ENCODE data around the gene ZNF524. TPM values are rescaled to one million over a fixed set of nuclear protein-coding genes. Genes with fewer than 3 reads are reported as not detected.

Gene ZNF524, protein sequence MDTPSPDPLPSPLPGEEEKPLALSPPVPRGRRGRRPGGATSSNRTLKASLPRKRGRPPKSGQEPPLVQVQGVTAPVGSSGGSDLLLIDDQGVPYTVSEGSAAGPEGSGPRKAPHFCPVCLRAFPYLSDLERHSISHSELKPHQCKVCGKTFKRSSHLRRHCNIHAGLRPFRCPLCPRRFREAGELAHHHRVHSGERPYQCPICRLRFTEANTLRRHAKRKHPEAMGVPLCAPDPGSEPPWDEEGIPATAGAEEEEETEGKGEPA
- 17.9 and 21.6 TPM in 2 replicates for total RNA-seq

DNA sequence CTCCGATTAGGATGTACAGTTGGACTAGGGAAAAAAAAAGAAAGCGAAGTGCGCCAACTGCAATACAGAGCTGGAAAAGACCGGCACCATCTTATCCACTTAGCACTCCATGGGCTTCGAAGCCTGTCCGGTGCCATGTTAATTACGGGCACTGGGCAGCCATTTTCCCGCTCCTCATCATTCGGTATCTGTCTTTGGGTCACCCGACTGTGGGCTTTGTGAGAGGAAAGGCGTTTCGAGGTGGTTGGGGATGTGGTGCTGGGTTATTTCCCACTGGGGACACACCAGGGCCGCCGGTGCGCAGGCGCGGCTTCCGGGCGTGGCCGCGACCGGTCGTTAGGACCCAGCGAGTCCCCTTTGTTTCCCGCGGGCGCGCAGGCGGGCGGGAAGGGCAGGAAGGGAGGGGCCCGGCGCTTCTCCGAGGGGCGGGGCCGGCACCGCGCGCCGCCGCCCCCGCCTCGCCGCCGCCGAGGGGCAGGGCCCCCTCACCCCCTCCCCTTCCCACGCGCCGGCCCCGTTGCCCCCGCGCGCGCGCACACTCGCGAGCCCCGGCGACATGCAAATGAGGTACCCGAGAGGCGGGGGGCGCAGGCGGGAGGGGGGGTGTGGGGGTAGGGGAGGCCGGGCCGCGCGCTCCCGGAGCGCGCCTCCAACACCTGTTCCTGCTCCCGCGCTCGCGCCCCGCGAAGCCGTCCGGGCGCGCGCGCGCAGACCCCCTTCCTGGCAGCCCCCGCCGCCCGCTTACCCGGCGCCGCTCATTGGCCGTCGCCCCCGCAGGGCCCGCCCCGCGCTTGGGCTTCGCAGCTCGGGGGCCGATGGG lies at the start of gene ZNF524:
Gene ZNF524, plus strand, starts transcription at position 447 of the 820 bp plus-strand sequence. CDS start 1,825 bp downstream, outside the sequence.

DNA sequence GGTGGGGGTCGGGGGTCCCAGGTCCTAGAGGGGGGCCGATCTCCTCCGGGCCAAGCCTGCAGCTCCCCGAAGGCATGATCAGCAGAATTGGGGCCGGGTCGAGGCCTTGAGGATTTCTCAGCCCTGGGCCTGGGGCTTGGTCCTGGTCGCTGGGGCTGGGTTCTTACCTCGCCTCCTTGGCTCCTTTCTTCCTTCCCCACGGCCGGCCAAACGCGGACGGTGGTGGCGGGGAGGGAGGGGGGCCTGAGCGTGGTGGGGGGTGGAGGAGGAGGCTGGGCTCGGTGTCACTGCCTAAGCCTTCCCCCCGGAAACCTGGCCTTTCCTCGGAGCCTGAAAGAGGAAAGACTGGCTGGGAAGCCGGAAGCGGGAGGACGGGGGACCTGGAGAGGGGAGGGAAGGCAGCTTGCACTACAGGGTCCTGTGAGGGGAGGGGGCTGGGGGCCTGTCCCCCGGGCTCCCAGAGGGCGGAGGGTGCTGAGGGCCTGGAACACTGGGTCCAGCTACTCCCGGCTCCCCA lies 19.4 kb upstream of the ZNF524 start, which contains the start of gene ZNF579:
Gene ZNF579, minus strand, starts transcription at position 221 of the 517 bp plus-strand sequence. CDS start 1,209 bp downstream, outside the sequence.

GRCh38 chr19:55599468-55599841 lies 633 bp upstream of the ZNF524 start, which contains the start of gene FIZ1:
Gene FIZ1 (minus strand): TSS chr19:55599517. CDS start chr19:55597865, 1,652 bp downstream.

DNA sequence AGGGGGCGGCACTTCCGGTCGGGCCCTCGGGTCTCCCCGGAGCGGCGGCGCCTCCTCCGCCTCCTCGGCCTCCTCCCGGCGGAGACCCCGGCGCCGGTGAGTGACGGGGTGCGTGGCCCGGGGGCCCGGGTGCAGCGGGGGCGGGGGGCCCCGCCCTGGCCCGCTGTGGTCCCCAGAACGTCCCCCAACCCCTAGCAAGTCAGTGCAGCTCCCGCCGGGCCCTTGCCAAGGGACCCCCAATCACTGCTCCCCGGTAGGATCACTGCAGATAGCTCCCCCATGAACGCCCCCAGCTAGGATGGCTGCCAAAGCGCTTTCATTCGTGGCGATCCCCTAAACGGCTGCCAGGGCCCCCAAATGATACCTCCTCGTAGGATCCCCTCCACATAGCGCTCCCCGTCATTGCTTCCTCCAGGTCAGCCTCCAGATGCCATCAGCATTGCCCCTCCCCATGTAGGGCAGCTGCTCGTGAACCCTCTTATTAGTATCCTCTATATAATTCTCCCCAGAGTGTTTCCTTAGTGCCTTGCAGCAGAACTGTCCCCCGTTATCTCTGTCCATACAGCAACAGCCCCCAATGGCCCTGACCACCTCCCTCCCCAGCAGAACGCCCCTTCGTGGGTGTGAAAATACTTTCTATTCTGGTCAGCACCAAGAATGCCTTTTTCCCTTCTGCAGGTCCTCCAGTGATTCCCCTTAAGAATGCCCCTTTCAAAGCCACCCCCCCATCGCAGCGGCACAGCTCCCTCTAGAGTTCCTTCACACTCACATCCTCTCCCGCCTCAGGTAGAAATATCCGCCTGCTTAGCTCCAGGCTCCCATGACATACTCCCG lies 5.8 kb downstream of the ZNF524 start, which contains the start of gene ZNF865:
Gene ZNF865, plus strand, starts transcription at position 11 of the 834 bp plus-strand sequence. CDS start 7,972 bp downstream, outside the sequence.

DNA sequence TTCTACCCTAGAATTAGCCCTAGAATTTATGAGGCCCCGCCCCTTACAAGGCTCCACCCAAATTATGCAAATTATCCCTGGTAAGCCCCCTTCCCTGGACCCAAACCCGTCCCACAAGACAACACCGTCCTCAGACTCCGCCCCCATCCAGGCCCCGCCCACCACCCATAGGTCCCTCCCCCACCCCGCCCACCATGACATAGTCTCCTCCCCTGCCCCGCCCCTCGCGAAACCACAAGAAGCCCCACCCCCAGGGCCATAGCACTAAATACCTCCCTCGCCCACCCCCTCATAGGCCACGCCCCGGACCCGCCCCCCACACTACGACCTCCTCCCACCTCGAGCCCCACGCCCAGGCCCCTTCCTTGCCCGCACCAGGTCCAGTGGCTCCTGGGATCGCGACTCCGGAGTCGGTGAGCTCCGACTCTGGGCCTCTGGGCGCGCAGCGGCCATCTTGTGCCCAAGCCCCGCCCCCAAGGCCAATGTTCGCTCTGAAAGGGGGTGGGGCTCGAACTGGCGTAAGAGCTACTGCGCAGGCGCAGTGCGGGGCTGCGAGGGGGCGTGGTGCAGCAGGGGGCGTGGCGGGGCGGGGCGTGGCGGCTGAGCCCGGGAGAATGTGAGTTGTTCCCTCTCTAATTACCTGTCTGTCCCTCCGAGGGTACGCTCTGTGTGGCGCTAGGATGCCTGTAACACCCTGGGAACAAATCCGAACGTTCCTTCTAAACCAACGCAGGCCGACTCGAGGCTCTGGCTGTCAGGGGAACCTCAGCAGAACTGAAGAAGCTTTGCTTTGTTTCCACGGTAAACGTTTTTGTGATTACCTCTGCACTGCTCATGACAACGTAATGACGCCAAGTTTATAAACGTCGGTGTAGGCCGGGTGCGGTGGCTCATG lies 24.3 kb downstream of the ZNF524 start, which contains the start of gene ZNF784:
Gene ZNF784, minus strand, starts transcription at position 458 of the 895 bp plus-strand sequence. Its CDS starts 5 bp downstream, at position 453.

GRCh38 chr19:55640577-55641425 lies 40.7 kb downstream of the ZNF524 start, which contains the start of gene ZNF580:
Gene ZNF580 (plus strand): TSS chr19:55641002. CDS start chr19:55642509, 1,507 bp downstream.

DNA sequence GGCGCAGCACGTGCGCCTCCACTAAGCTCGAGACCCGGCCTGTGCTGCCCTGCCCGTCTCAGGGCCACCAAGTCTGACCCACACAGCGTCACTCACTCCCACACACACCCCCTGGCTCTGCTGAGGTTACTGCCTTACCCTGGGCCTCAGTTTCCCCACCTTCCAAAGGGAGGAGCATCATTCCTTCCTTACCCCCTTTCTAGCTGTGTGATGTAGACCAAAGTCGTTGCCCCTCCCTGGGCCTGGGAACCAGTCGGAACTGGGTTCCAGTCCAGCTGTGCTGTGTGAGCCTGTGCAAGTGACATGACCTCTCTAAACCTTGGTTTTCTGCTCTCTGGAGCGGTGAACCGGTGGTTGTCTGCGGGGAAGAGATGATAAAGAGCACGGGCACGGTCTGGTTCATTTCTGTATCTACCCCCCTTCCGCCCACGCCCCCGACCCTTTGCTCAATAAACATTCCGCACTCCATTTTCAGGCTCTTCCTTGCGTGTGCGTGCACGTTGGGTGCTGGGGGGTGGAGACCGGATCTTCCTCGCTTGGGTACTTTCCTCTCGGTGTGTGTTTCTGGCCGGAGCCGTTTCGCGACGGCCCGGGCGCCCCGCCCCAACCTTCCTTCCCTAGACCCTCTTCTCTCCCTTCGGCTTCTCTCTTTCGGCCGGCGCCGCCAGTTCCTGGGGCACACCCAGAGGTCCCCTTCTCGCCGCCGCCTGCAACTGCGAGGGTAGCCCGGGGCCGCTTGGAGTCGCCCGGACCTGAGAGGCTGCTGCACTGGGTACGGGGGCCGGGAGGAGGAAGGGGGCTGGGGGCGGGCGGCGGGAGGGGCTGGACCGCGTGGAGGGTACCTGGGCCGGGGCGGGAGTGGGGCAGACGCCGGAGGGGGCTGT lies 43.2 kb downstream of the ZNF524 start, which contains the start of gene ZNF581:
Gene ZNF581, plus strand, starts transcription at position 647 of the 884 bp plus-strand sequence. CDS start 923 bp downstream, outside the sequence.

DNA sequence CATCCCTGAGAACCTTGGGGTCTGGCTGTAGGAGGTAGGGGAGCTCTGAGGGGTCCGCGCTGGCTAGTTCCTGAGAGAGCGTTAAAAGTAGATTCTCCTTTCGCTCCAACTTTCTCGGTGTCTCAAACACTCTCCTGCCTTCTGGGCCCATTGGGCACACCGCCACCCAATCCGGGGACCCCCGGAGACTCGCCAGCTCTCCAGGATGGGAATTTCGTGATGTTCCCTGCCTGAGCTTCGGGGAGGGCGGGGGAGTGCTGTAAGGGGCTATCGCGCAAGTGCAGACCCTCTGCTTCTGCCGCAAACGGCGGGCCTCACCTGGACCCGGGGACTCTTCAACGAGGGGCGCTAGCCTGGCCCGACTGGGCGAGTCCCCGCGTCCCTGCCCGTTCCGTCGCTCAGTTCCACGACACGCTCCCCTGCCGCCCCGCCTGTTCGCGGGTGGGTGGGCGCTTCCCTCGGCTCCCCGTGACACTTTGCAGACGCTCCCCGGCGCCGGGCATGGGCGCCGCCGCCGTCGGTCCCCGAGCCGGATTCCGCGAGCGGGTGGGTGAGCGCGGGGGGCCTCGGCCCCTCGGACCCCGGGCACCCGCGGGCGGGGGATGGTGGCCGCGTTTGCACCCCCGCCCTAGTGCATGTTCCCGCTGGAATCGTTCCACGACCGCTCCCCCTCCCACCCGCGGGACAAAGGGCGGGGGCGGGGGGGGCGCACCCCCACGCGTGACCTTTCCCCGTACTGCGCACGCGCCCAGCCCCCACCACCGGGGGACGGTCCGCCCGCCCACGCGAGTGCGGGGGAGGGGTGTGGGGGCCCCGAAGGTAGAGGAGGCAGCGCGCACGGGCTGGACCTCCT lies 47.9 kb downstream of the ZNF524 start, which contains the start of gene CCDC106:
Gene CCDC106, plus strand, starts transcription at position 481 of the 853 bp plus-strand sequence. CDS start 835 bp downstream, outside the sequence.

Other genes starting within 250 kb of the ZNF524 start
- not detected in 2 replicates for gene COX6B2, start 245.6 kb upstream of the ZNF524 start, total RNA-seq
- not detected in 2 replicates for gene GARIN5B, start 237.0 kb upstream of the ZNF524 start, total RNA-seq
- 0.15 and 0.31 TPM in 2 replicates for gene IL11, start 229.8 kb upstream of the ZNF524 start, total RNA-seq
- not detected in 2 replicates for gene TMEM190, start 223.5 kb upstream of the ZNF524 start, total RNA-seq
- 0.19 and 0.83 TPM in 2 replicates for gene TMEM238, start 216.0 kb upstream of the ZNF524 start, total RNA-seq
- gene RPL28, start 214.4 kb upstream of the ZNF524 start, total RNA-seq, result 656 and 731 TPM in 2 replicates
- gene UBE2S, start 192.5 kb upstream of the ZNF524 start, total RNA-seq, result 22.0 and 33.7 TPM in 2 replicates
- not detected in 2 replicates for gene SHISA7, start 157.0 kb upstream of the ZNF524 start, total RNA-seq
- 84.9 and 94.9 TPM in 2 replicates for gene ISOC2, start 138.6 kb upstream of the ZNF524 start, total RNA-seq
- gene C19orf85, start 135.5 kb upstream of the ZNF524 start, total RNA-seq, result not detected in 2 replicates
- gene ZNF628, start 123.7 kb upstream of the ZNF524 start, total RNA-seq, result 5.8 and 8.5 TPM in 2 replicates
- gene NAT14, start 115.1 kb upstream of the ZNF524 start, total RNA-seq, result 4.2 and 11.4 TPM in 2 replicates
- gene SSC5D, start 111.9 kb upstream of the ZNF524 start, total RNA-seq, result 70.0 and 81.2 TPM in 2 replicates
- not detected in 2 replicates for gene SBK2, start 63.2 kb upstream of the ZNF524 start, total RNA-seq
- not detected in 2 replicates for gene SBK3, start 54.7 kb upstream of the ZNF524 start, total RNA-seq
- 6.3 and 6.6 TPM in 2 replicates for gene ZNF579, start 19.4 kb upstream of the ZNF524 start, total RNA-seq
- 4.9 and 7.0 TPM in 2 replicates for gene FIZ1, start 771 bp upstream of the ZNF524 start, total RNA-seq
- 6.8 and 7.6 TPM in 2 replicates for gene ZNF865, start 5.4 kb downstream of the ZNF524 start, total RNA-seq
- 2.1 and 4.0 TPM in 2 replicates for gene ZNF784, start 24.3 kb downstream of the ZNF524 start, total RNA-seq
- 16.3 and 17.3 TPM in 2 replicates for gene ZNF580, start 40.7 kb downstream of the ZNF524 start, total RNA-seq
- 37.1 and 44.1 TPM in 2 replicates for gene ZNF581, start 43.4 kb downstream of the ZNF524 start, total RNA-seq
- gene CCDC106, start 47.9 kb downstream of the ZNF524 start, total RNA-seq, result 14.9 and 17.8 TPM in 2 replicates
- 86.1 and 111 TPM in 2 replicates for gene U2AF2, start 54.7 kb downstream of the ZNF524 start, total RNA-seq
- gene EPN1, start 74.9 kb downstream of the ZNF524 start, total RNA-seq, result 164 and 197 TPM in 2 replicates
- not detected in 2 replicates for gene NLRP9, start 138.1 kb downstream of the ZNF524 start, total RNA-seq
- gene RFPL4A, start 158.8 kb downstream of the ZNF524 start, total RNA-seq, result not detected in 2 replicates
- gene RFPL4AL1, start 168.8 kb downstream of the ZNF524 start, total RNA-seq, result not detected in 2 replicates
- 0.06 TPM in 1 of 2 replicates, not detected in the other for gene NLRP11, start 231.7 kb downstream of the ZNF524 start, total RNA-seq
- not detected in 2 replicates for gene NLRP4, start 236.3 kb downstream of the ZNF524 start, total RNA-seq

Data from cardiac ventricle fibroblast (primary cell).